Endothelial cell of umbilical vein (primary cell): Measurements from ENCODE around the gene ADCY2. TPM values are rescaled to one million over a fixed set of nuclear protein-coding genes. Genes with fewer than 3 reads are reported as not detected.

Experiments used
- BruUV-seq: library from RNA; stranded (reverse); fragments of 400-500 nt; replicated peaks from 2 replicates; lab custom pipeline; 2021; lab: Mats Ljungman, UMichigan
- CTCF ChIA-PET: fragments of 300-600, 350-600 bp; sonication (Branson Sonifier 250); formaldehyde crosslinking; loops from one replicate; lab custom pipeline; 2021; ENCODE audit warnings: antibody characterized with exemption, inconsistent platforms; lab: Charles Lee
- POLR2A ChIA-PET: fragments of 300-600, 350-600 bp; sonication (Branson Sonifier 250); formaldehyde crosslinking; loops from one replicate; lab custom pipeline; 2021; ENCODE audit warnings: antibody characterized with exemption, inconsistent platforms; lab: Charles Lee
- DNase-seq: peaks from one replicate; pipeline ENCODE4 v3.0.0-alpha.2; 2011; ENCODE audit warnings: low read depth, low spot score
- FAIRE-seq: peaks from 2 replicates; lab custom pipeline; 2011; peaks lifted over from hg19 to GRCh38; lab: Jason Lieb, UNC
- H2AFZ ChIP-seq: 2 replicates; pipeline ENCODE4 v1.6.0; 2012; ENCODE audit warnings: low read depth, low read length, control low read depth, inconsistent platforms
- H3K27ac ChIP-seq: 2 replicates; pipeline ENCODE4 v1.5.1; 2011; ENCODE audit warnings: low read depth, mild to moderate bottlenecking, control low read depth, low read length, moderate library complexity; ENCODE audit not compliant: insufficient read depth
- H3K27me3 ChIP-seq, 2 experiments: 2 replicates each; pipeline versions ENCODE4 v1.6.0 to v1.6.1; 2011; ENCODE audit warnings: low read length in 2 of 2, mixed read lengths in 1 of 2; ENCODE audit not compliant: control insufficient read depth in 2 of 2, insufficient read depth in 2 of 2
- H3K36me3 ChIP-seq, 2 experiments: 2 replicates in 1 of 2; 3 replicates in 1 of 2; pipeline ENCODE4 v1.5.1; 2011; ENCODE audit warnings: low read length in 2 of 2, mild to moderate bottlenecking in 1 of 2, moderate library complexity in 1 of 2; ENCODE audit not compliant: control insufficient read depth in 2 of 2, insufficient read depth in 2 of 2; ENCODE audit errors: extremely low read depth in 1 of 2
- H3K4me1 ChIP-seq: 3 replicates; pipeline ENCODE4 v1.5.1; 2011; ENCODE audit warnings: mild to moderate bottlenecking, low read length; ENCODE audit not compliant: control insufficient read depth, insufficient read depth; ENCODE audit errors: extremely low read depth
- H3K4me2 ChIP-seq: 2 replicates; pipeline ENCODE4 v1.6.1; 2011; ENCODE audit warnings: low read length, control low read depth, mixed read lengths; ENCODE audit not compliant: insufficient read depth
- H3K4me3 ChIP-seq, 3 experiments: fragments of 200-600 bp in 1 of 3; sonication (generic), shearing (Covaris generic) in 1 of 3; replicated peaks in 1 of 3; 2 replicates each; pipeline ENCODE4 v1.5.1; 2011 to 2016; ENCODE audit warnings: control low read depth in 3 of 3, low read length in 3 of 3, mild to moderate bottlenecking in 2 of 3, inconsistent platforms in 1 of 3, low read depth in 1 of 3, moderate library complexity in 1 of 3; ENCODE audit not compliant: insufficient read depth in 1 of 3
- H3K79me2 ChIP-seq: 2 replicates; pipeline ENCODE4 v1.6.0; 2012; ENCODE audit warnings: low read length, inconsistent platforms; ENCODE audit not compliant: control insufficient read depth, insufficient read depth
- H3K9ac ChIP-seq: replicated peaks from 2 replicates; pipeline ENCODE3; 2011; ENCODE audit warnings: low read length, control low read depth; ENCODE audit not compliant: insufficient read depth; ENCODE audit errors: extremely low read depth
- H3K9me1 ChIP-seq: replicated peaks from 3 replicates; pipeline ENCODE4 v1.6.0; 2011; ENCODE audit warnings: mild to moderate bottlenecking, low read length; ENCODE audit not compliant: control insufficient read depth, insufficient read depth; ENCODE audit errors: extremely low read depth
- H3K9me3 ChIP-seq: replicated peaks from 2 replicates; pipeline ENCODE4 v1.5.1; 2012; ENCODE audit warnings: low read length, inconsistent platforms; ENCODE audit not compliant: control insufficient read depth, insufficient read depth
- H4K20me1 ChIP-seq: replicated peaks from 2 replicates; pipeline ENCODE3; 2011; ENCODE audit warnings: mild to moderate bottlenecking, low read length; ENCODE audit not compliant: control insufficient read depth, insufficient read depth; ENCODE audit errors: extremely low read depth
- FOS ChIP-seq: IDR thresholded peaks from 2 replicates; pipeline ENCODE4 v1.6.1; 2011; ENCODE audit warnings: mild to moderate bottlenecking, low read length, moderate library complexity, borderline replicate concordance; ENCODE audit not compliant: insufficient read depth
- GATA2 ChIP-seq: IDR thresholded peaks from 2 replicates; pipeline ENCODE4 v1.7.0; 2011; ENCODE audit warnings: low read depth, mild to moderate bottlenecking, moderate library complexity, mixed read lengths, low read length; ENCODE audit not compliant: insufficient read length, insufficient read depth
- JUN ChIP-seq: IDR thresholded peaks from 2 replicates; pipeline ENCODE4 v1.6.1; 2011; ENCODE audit warnings: borderline replicate concordance, low read depth; ENCODE audit not compliant: insufficient read length, insufficient read depth
- POLR2AphosphoS5 ChIP-seq: IDR thresholded peaks from 2 replicates; pipeline ENCODE4 v1.6.1; 2012; ENCODE audit warnings: low read depth, mild to moderate bottlenecking, control low read depth, low read length, moderate library complexity; ENCODE audit not compliant: insufficient read depth
- dilution Hi-C: fragments of 300-500 bp; cut with MboI; formaldehyde crosslinking; loops from one replicate; pipeline ENCODE4 v1.15.0; 2019; ENCODE audit warnings: low sequenced_read_pairs; ENCODE audit not compliant: extremely low pct_ligation_motif_present
- intact Hi-C: fragments of 100-400 bp; cut with micrococcal nuclease; formaldehyde crosslinking; loops from one replicate; pipeline ENCODE4 v1.10.0; 2022
- polyA plus RNA-seq, 4 experiments: library from polyadenylated mRNA; depleted of rRNA in 3 of 4; stranded (reverse) in 3 of 4; unstranded in 1 of 4; fragments of >200 nt; gene quantifications; 2 replicates each; pipeline versions ENCODE4 v1.2.1 to v1.2.3, GENCODE V29; 2011 to 2012; ENCODE audit warnings: missing spikeins in 1 of 4
- total RNA-seq: library from RNA; stranded (reverse); gene quantifications from 2 replicates; pipeline ENCODE4 v1.2.3, GENCODE V29; 2021
- TF ChIP-seq, protein P1 (sequence below): IDR thresholded peaks from 2 replicates; pipeline ENCODE4 v1.6.1; 2011; ENCODE audit not compliant: insufficient read depth, insufficient read length
- TF ChIP-seq, protein P2 (sequence below), 2 donors: IDR thresholded peaks; 1 replicate in 1 of 2; 2 replicates in 1 of 2; pipeline ENCODE4 v1.5.1; 2011; ENCODE audit warnings: low read length in 2 of 2, mild to moderate bottlenecking in 2 of 2, moderate library complexity in 2 of 2, control low read depth in 1 of 2, inconsistent platforms in 1 of 2, low read depth in 1 of 2; ENCODE audit not compliant: insufficient read depth in 1 of 2; ENCODE audit errors: extremely low read depth in 1 of 2

ADCY2 gene
- total and polyA plus RNA-seq, 2 donors (not counting 3 experiments of a cell fraction or from before 2014, with no cell fraction given), result under 0.01 TPM; not detected in 1

GRCh38 chr5:7850395-7851239 is 454.7 kb downstream of the ADCY2 start, which contains the start of gene CFAP90:
Gene CFAP90 (minus strand): TSS chr5:7851133. CDS start chr5:7851021, 112 bp downstream.
- Histone ChIP-seq H3K27ac (no peak within 1 kb of the TSS), H3K9me1 (no peaks in the 10 kb centered on the region), H3K36me3 (no peaks in the 10 kb centered on the region), H3K9me3 (no peaks in the 10 kb centered on the region), H4K20me1 (no peaks in the 10 kb centered on the region), H3K79me2 (no peaks in the 10 kb centered on the region), H3K4me3 (peak within 1 kb of the TSS in 1 of 3 experiments; percentile 45), H3K4me2 (peak within 1 kb of the TSS; percentile 55), H3K9ac (no peak within 1 kb of the TSS), H2AFZ (peak within 1 kb of the TSS; percentile 86), H3K27me3 (peaks cover 21 to 22% of the 10 kb centered on the region in 2 experiments), H3K4me1 (no peaks in the 10 kb centered on the region)
- DNase-seq, result peak; percentile 40
- BruUV-seq, result no TSS peak
- TF ChIP-seq, protein P1, sequence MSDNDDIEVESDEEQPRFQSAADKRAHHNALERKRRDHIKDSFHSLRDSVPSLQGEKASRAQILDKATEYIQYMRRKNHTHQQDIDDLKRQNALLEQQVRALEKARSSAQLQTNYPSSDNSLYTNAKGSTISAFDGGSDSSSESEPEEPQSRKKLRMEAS, result no peak
- TF ChIP-seq POLR2AphosphoS5, result no peak
- no peak for TF ChIP-seq FOS
- no peak for TF ChIP-seq GATA2
- TF ChIP-seq JUN, result no peak
- TF ChIP-seq, protein P2, sequence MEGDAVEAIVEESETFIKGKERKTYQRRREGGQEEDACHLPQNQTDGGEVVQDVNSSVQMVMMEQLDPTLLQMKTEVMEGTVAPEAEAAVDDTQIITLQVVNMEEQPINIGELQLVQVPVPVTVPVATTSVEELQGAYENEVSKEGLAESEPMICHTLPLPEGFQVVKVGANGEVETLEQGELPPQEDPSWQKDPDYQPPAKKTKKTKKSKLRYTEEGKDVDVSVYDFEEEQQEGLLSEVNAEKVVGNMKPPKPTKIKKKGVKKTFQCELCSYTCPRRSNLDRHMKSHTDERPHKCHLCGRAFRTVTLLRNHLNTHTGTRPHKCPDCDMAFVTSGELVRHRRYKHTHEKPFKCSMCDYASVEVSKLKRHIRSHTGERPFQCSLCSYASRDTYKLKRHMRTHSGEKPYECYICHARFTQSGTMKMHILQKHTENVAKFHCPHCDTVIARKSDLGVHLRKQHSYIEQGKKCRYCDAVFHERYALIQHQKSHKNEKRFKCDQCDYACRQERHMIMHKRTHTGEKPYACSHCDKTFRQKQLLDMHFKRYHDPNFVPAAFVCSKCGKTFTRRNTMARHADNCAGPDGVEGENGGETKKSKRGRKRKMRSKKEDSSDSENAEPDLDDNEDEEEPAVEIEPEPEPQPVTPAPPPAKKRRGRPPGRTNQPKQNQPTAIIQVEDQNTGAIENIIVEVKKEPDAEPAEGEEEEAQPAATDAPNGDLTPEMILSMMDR (IDR thresholded peaks at IDR 0.05; ENCODE audit: extremely low read depth in 1 of 2, insufficient read depth in 1 of 2, low read depth in 1 of 2, low read length in 2 of 2), result peak; percentile 22 to 62
- POLR2A ChIA-PET, result no interaction called here
- CTCF ChIA-PET, result interaction anchor here (0.7 to 1.8 kb wide), 4 partner anchors 9 to 38 kb away, joined by 3 to 9 read pairs (median 4); no protein-coding TSS in a partner anchor
- intact Hi-C loops (loop anchor here (10.0 kb wide), 1 partner anchor 1086 kb away; no protein-coding TSS in a partner anchor), dilution Hi-C loops (no loop called here)
- no peak for FAIRE-seq
